ENCODE measurements around the gene DDX3X. TPM values are rescaled to one million over a fixed set of nuclear protein-coding genes. Genes with fewer than 3 reads are reported as not detected.
"Not testable (repeated sequence)": the region's sequence is repeated elsewhere in the genome, so short reads cannot be mapped to it uniquely, and the experiment has no call there.

The DDX3X gene
- total and polyA plus RNA-seq, 4 donors = 48.4 to 216 (median 85.6) TPM

GRCh38 chrX:41397219-41397618 is 63.3 kb downstream of the DDX3X start:
- no peak for DNase-seq (ENCODE audit: low spot score)
- WGBS = 92% methylated on average over 3 of the region's 3 CpGs
- Histone ChIP-seq H3K4me3 (ENCODE audit: low read depth in 1 of 3, low read length in 3 of 3) (no peak overlapping the region), H3K36me3 (ENCODE audit: control insufficient read depth in 4 of 4, insufficient read depth in 3 of 4, low read depth in 1 of 4, low read length in 3 of 4) (no peaks in the 10 kb centered on the region), H3K27ac (ENCODE audit: low read depth in 1 of 2, low read length in 2 of 2) (no peak overlapping the region), H3K4me1 (ENCODE audit: control insufficient read depth in 4 of 4, insufficient read depth in 4 of 4, low read length in 3 of 4) (no peaks in the 10 kb centered on the region), H3K27me3 (ENCODE audit: control insufficient read depth in 4 of 4, insufficient read depth in 4 of 4, low read length in 3 of 4) (no peaks in the 10 kb centered on the region), H3K9ac (ENCODE audit: low read depth in 1 of 2, low read length in 2 of 2) (no peak overlapping the region), H3K9me3 (ENCODE audit: control insufficient read depth in 4 of 4, low read length in 3 of 4) (peaks cover 0 to 6% (median 0%) of the 10 kb centered on the region in 4 donors)
- TF ChIP-seq ATF3 (IDR thresholded peaks at IDR 0.05) (no peak), MAX (IDR thresholded peaks at IDR 0.05) (no peak), YY1 (IDR thresholded peaks at IDR 0.05) (no peak), REST (IDR thresholded peaks at IDR 0.05) (no peak), NR2F2 (IDR thresholded peaks at IDR 0.05) (no peak)

GRCh38 chrX:41397768-41398167 is 63.8 kb downstream of the DDX3X start:
- Histone ChIP-seq H3K9me3 (ENCODE audit: control insufficient read depth in 4 of 4, low read length in 3 of 4) (peaks cover 0 to 6% (median 0%) of the 10 kb centered on the region in 4 donors), H3K9ac (ENCODE audit: low read depth in 1 of 2, low read length in 2 of 2) (no peak overlapping the region), H3K4me3 (ENCODE audit: low read depth in 1 of 3, low read length in 3 of 3) (no peak overlapping the region), H3K27ac (ENCODE audit: low read depth in 1 of 2, low read length in 2 of 2) (no peak overlapping the region), H3K27me3 (ENCODE audit: control insufficient read depth in 4 of 4, insufficient read depth in 4 of 4, low read length in 3 of 4) (no peaks in the 10 kb centered on the region), H3K36me3 (ENCODE audit: control insufficient read depth in 4 of 4, insufficient read depth in 3 of 4, low read depth in 1 of 4, low read length in 3 of 4) (no peaks in the 10 kb centered on the region), H3K4me1 (ENCODE audit: control insufficient read depth in 4 of 4, insufficient read depth in 4 of 4, low read length in 3 of 4) (no peaks in the 10 kb centered on the region)
- 86% methylated on average over 2 of the region's 2 CpGs for WGBS
- no peak for DNase-seq (ENCODE audit: low spot score)
- TF ChIP-seq, protein P1, sequence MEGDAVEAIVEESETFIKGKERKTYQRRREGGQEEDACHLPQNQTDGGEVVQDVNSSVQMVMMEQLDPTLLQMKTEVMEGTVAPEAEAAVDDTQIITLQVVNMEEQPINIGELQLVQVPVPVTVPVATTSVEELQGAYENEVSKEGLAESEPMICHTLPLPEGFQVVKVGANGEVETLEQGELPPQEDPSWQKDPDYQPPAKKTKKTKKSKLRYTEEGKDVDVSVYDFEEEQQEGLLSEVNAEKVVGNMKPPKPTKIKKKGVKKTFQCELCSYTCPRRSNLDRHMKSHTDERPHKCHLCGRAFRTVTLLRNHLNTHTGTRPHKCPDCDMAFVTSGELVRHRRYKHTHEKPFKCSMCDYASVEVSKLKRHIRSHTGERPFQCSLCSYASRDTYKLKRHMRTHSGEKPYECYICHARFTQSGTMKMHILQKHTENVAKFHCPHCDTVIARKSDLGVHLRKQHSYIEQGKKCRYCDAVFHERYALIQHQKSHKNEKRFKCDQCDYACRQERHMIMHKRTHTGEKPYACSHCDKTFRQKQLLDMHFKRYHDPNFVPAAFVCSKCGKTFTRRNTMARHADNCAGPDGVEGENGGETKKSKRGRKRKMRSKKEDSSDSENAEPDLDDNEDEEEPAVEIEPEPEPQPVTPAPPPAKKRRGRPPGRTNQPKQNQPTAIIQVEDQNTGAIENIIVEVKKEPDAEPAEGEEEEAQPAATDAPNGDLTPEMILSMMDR (IDR thresholded peaks at IDR 0.05; ENCODE audit: low read depth, low read length, missing input control) = no peak
- no peak for TF ChIP-seq HNF4A (conservative IDR thresholded peaks at IDR 0.05)

DNA sequence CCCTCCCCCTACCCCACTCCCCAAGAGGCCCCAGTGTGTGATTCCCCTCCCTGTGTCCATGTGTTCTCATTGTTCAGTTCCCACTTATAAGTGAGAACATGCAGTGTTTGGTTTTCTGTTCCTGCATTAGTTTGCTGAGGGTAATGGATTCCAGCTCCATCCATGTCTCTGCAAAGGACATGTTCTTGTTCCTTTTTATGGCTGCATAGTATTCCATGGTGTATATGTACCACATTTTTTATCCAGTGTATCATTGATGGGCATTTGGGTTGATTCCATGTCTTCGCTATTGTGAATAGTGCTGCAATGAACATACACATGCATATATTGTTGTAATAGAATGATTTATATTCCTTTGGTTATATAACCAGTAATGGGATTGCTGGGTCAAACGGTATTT is 68.6 kb downstream of the DDX3X start:
- H3K4me1 ChIP-seq (ENCODE audit: control insufficient read depth in 4 of 4, insufficient read depth in 4 of 4, low read length in 3 of 4); H3K27me3 ChIP-seq (ENCODE audit: control insufficient read depth in 4 of 4, insufficient read depth in 4 of 4, low read length in 3 of 4); H3K36me3 ChIP-seq (ENCODE audit: control insufficient read depth in 4 of 4, insufficient read depth in 3 of 4, low read depth in 1 of 4, low read length in 3 of 4); DNase-seq (ENCODE audit: low spot score); H3K9ac ChIP-seq (ENCODE audit: low read depth in 1 of 2, low read length in 2 of 2); H3K27ac ChIP-seq (ENCODE audit: low read depth in 1 of 2, low read length in 2 of 2); H3K4me3 ChIP-seq (ENCODE audit: low read depth in 1 of 3, low read length in 3 of 3); H3K9me3 ChIP-seq (ENCODE audit: control insufficient read depth in 4 of 4, low read length in 3 of 4): not testable (repeated sequence)
- 91% methylated on average over 2 of the region's 2 CpGs for whole genome bisulfite sequencing
